NCI-H1930 (cell line): ENCODE results near the gene AUTS2.

Experiments
- DNase-seq, 2 experiments: peaks; one replicate each; lab custom pipeline; 2025; lab: John Stamatoyannopoulos, UW

AUTS2 gene

GRCh38 chr7:69818636-69819332 is 220.5 kb downstream of the AUTS2 start:
- DNase-seq: no peak

- DNase-seq: no peak
These were observed 221.0 kb downstream of the AUTS2 start for GRCh38 chr7:69819333-69819705.

GRCh38 chr7:69820479-69821192 is 222.4 kb downstream of the AUTS2 start:
- no peak for DNase-seq

GRCh38 chr7:69822386-69822785 is 224.1 kb downstream of the AUTS2 start:
- DNase-seq: no peak

- no peak for DNase-seq
These were observed 225.0 kb downstream of the AUTS2 start for GRCh38 chr7:69823151-69823744.

GRCh38 chr7:69825113-69825972 is 227.1 kb downstream of the AUTS2 start:
- no peak for DNase-seq

GRCh38 chr7:69826283-69826682 is 228.0 kb downstream of the AUTS2 start:
- no peak for DNase-seq

GRCh38 chr7:69827140-69827539 is 228.9 kb downstream of the AUTS2 start:
- no peak for DNase-seq

- DNase-seq: no peak
These were observed 229.3 kb downstream of the AUTS2 start for GRCh38 chr7:69827558-69827957.

GRCh38 chr7:69832356-69832755 is 234.1 kb downstream of the AUTS2 start:
- DNase-seq: no peak

- peak; percentile 24 to 79 for DNase-seq
These were observed 235.7 kb downstream of the AUTS2 start for GRCh38 chr7:69833964-69834363.

GRCh38 chr7:69836702-69837101 is 238.4 kb downstream of the AUTS2 start:
- DNase-seq: no peak

- DNase-seq: peak; percentile 95 to 96
These were observed 239.3 kb downstream of the AUTS2 start for GRCh38 chr7:69837387-69838068.

GRCh38 chr7:69839782-69840181 is 241.5 kb downstream of the AUTS2 start:
- DNase-seq: no peak

- DNase-seq: no peak
These were observed 242.0 kb downstream of the AUTS2 start for GRCh38 chr7:69840248-69840647.

- no peak for DNase-seq
These were observed 245.4 kb downstream of the AUTS2 start for GRCh38 chr7:69843653-69844052.

GRCh38 chr7:69844264-69844868 is 246.1 kb downstream of the AUTS2 start:
- DNase-seq: no peak

- no peak for DNase-seq
These were observed 247.6 kb downstream of the AUTS2 start for GRCh38 chr7:69845721-69846495.

- peak; percentile 32 to 64 for DNase-seq
These were observed 249.8 kb downstream of the AUTS2 start for GRCh38 chr7:69847921-69848612.

GRCh38 chr7:69849268-69849667 is 251.0 kb downstream of the AUTS2 start:
- DNase-seq: no peak
